Prostate gland (tissue), 2 donors: ENCODE data around the gene NOX5.

ENCODE experiments used
- CTCF ChIP-seq, 4 experiments: fragments of 200-600 bp in 2 of 4; fragments of 450-650 bp in 2 of 4; sonication (generic) in 2 of 4; IDR thresholded peaks; 1 replicate in 3 of 4; 2 replicates in 1 of 4; pipeline ENCODE4 v1.5.1; 2016 to 2019; ENCODE audit warnings: antibody characterized with exemption in 4 of 4, mild to moderate bottlenecking in 2 of 4, moderate library complexity in 2 of 4
- POLR2AphosphoS5 ChIP-seq: sonication (generic); formaldehyde crosslinking; IDR thresholded peaks from one replicate; pipeline ENCODE4 v1.6.1; 2017; ENCODE audit warnings: antibody characterized with exemption

GRCh38 chr15:69012761-69013364 is 1.6 kb upstream of the NOX5 start:
- TF ChIP-seq CTCF (IDR thresholded peaks at IDR 0.05): no peak
- TF ChIP-seq POLR2AphosphoS5: no peak
